GM19328 (cell line): ENCODE results near the gene ILK.

ENCODE experiments used
- ATAC-seq: cut with Tn5 transposase; IDR thresholded peaks from one replicate; pipeline ENCODE4 v1.9.1; 2021; ENCODE audit warnings: mild to moderate bottlenecking, moderate library complexity; ENCODE audit not compliant: unreplicated experiment

Gene ILK

DNA sequence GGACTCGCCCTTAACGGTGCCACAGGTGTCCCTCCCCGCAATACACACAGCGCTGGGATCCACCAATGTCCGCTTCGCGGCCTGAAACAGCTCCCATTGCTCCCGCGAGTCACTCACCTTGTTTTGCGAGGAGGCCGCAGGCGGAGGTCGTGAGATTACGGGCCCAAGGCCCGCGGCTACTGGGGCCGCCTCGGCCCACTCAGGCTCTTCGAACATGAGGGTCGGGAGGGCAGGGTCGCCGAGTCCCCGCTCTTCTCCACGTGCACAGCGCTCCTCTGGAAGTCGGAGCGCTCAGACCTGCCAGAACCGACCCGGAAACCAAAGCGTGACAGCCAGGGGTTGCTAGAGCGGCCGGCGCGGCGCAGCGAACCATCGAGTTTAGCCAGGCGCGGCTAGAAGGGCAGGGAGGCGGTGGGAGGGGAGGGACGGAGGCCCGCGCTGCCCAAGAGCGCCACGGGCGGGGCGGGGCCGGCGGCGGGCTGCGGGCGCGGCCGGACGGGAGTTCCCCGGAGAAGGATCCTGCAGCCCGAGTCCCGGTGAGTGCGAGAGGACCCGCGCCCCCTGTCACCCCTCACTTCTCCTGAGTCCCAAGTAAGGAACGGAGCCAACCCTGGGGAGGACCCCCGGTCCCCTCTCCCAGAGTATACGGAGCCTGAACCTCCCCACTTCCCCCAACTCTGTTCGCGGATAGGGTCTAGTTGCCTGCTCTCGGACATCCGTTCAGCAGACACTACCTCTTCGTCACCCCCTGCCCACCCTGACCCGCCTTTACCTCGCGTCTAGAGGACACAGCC is at the start of gene ILK, which contains the start of gene RRP8:
TSS of gene ILK (plus strand) at position 488 of the 794 bp plus-strand sequence. CDS start 498 bp downstream, outside the sequence.
TSS of gene RRP8 (minus strand) at position 330 of the 794 bp plus-strand sequence. CDS start at position 216, 114 bp downstream.
- ATAC-seq, result peak; percentile 73

DNA sequence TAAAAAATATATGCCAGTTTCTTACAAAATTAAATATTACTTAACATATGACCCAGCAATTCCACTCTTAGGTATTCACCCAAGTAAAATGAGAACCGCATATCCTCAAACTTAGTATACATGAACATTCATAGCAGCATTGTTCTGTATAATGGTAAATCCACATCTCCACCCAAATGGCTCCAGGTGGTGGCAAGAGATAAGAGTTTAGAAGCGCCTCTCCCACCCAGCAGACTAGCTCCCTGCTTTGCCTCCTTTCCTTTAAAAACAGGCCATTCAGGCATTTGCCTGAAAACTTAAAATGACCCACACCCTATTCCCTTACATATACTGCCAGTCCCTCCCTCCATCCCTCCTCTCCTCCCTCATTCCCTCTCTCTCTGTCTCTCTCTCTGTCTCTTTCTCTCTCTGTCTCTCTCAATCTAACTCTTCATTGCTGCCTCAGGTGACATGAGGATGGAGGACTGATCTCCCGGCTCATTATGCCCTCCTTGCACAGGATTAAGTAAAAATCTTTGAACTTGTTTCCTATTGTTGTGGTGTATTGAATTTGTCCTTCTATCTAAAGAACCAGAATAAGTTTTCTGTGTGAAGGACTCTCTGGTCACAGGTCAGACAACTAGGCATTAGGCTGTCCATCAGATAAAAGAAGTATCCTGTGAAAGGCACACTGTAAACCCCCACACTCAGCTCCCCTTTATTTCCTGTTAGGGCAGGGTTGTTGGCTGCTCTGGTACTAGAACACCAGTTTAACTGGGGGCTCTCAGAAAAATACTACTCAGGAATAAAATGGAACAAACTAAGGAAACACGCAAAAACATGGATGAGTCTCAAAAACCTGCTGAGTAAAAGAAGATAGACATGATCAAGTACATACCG is 48.5 kb upstream of the ILK start:
- no peak for ATAC-seq

DNA sequence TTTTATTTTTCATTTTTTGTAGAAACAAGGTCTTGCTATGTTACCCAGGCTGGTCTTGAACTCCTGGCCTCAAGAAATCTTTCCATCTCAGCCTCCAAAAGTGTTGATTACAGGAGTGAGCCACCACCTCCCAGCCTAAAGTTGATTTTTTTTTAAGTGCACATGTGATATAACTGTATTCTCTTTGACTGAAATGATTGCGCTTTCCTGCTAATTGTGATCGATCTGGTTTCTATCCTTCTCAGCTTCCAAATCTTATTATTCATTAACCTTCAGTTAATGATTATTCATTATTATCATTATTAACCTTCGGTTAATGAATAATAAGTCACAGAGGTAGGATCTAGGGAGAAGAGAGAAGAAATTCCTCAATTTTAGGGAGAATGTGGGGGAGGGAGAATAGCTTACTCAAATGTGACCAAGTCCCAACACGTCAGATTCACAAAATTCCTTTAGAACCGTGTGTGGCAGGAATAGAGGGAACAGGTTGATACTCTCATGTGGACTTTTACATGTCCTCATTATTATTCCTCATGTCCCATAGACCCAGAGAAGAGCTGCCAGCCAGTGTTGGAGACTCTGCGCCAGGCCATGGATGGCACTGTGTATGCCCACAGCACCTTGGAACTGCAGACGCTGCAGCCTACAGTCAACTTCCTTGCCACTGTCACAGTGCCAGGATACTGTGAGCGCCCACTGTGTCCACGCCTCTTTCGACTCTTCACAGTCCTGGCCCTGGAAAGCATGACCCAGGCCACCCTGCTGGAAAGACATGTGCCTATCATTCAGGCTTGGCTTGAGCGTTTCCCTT is 47.2 kb upstream of the ILK start:
- ATAC-seq, result no peak

DNA sequence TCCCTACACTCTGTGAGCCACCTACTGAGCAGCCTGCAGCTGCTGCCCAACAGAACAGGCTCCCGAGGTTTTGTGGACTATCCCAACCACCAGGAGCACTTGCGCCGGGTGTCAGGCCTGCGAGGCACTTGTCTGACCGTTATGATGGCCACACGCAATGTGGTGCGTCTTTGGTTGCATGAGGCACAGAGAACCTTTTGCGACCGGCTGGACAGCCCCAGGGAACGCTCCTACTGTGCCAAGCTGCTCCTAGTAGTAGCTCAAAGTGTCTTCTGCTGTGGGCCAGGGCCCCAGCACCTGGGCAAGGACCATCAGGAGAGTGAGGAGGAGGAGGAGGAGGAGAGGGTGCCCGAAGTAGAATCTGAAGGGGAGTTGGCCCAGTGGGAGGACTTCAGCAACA is 46.5 kb upstream of the ILK start:
- ATAC-seq, result no peak

DNA sequence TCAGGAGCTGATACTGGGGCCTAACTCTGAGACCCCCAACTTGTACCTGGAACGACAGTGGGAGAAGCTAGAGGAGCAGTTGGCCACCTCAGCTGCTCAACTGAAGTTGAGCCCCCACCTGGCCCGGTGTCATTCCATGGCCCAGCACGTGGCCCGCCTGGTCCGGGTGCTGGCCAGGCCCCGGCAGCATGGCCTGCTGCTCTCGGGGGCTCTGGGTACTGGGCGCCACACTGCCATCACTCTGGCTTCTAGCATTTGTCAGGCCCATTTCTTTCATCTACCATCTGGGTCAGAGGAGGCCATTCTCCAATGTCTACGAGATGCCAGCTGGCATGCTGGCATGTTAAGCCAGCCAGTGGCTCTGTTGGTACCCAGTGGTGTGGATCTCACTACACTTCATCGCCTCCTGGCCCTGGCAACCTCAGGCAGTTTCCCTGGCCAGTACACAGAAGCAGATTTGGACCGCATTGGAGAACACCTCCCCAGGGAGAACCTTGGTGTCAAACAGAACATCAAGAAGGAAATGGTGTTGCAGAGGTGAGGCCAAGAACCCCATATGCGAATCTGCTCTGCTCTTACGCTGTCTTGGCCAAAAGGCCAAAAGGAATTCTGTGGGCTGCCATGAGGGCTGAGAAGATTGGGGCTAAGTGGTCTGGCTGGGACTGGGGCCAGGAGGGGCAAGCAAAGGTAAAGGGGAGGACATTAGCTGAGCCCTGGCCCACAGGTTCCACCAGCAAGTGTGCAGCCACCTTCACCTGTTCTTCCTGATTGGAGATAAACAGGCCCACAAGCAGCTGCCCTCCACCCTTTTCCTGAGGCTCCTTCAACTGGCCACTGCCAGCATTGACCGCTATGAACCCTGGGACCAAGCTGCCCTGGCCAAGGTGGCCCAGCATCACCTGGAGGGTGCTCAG is 45.6 kb upstream of the ILK start:
- ATAC-seq, result no peak

DNA sequence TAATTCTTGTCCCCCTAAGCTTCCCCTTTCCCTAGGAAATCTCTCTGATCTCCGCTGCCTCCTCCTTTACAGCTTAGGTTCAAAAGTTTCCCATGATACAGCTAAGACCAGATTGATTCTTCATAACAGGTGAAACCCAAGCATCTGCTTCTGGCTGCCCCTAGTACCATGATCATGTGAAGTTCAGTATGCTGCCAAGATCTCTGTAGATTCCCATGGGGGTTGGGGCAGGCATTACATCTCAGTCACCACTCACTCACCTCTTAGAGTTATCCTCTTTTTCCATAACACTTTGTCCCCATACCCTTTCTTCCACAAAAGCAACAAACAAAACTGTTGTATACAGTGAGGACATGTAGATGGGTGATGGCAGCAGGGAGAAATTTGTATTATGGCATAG is 44.2 kb upstream of the ILK start:
- ATAC-seq, result no peak

DNA sequence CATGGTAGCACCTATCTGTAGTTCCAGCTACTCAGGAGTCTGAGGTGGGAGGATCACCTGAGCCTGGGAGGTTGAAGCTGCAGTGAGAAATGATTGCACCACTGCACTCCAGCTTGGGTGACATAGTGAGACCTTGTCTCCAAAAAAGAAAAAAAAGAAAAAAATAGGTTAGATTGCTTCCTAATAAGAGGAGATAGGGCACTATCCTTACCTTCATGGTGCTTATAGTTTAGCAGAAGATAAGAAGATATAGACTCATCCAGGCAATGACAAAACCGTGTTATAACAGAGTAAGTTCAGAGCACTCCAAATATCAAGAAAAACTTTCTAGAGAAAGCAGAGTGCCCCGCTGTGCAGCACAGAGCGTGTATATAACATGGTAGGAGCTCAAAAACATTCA is 42.3 kb upstream of the ILK start:
- ATAC-seq, result no peak

DNA sequence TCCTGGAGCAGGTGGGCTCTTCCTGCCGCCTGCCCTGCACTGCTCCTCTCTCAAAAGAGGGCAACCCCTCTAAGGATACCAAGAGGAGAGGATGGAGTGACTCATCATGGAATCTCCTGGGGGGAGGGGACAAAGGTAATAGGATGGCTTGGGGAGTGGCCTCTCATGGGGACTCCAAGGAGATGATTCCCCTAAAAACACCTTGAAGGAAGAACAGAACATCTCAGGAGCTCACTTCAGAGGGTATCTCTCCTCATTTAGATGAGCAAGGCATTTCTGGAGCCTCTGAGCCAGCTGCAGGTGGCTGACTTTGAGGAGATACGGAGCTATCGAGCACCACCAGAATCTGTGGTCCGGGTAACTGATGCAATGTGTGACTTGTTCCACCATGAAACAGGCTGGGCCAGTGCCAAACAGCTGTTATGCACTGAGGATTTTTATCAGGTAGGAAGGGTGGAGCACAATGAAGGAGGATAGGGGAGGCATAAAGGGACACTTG is 40.4 kb upstream of the ILK start:
- no peak for ATAC-seq

DNA sequence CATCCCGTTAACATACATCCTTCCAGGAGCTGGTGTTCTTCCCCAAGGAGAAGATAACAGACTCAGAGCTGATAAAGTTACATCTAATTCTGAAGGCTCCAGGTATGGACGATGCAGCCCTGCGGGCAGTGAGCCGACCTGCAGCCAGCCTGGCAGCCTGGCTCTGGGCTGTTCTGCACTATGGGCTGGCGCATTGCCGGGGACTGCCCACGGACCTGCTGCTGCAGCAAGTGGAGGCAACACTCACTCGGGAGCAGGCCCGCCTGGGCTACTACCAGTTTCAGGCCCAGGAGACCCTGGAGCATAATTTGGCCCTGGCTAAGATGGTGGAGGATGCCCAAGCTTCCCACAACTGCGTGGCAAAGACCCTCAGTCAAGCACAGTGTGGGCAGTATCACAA is 39.9 kb upstream of the ILK start:
- ATAC-seq, result no peak

DNA sequence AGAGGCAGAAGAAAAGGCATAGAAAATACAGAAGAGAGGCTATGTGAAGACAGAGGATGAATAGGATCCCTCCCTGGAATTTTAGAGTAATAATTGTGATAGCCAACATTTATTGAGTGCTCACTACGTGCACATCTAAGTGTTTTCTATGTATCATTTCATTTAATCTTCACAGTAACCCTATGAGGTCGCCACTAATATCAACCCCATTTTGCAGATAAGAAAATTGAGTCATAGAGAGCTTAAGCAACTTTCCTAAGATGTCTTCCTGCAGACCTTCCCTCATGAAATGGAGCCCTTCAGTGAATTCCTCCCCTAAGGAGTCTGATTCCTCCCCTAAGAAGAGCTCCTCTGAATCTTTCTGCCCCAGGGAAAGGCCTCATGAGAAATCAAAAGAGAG is 38.2 kb upstream of the ILK start:
- no peak for ATAC-seq

DNA sequence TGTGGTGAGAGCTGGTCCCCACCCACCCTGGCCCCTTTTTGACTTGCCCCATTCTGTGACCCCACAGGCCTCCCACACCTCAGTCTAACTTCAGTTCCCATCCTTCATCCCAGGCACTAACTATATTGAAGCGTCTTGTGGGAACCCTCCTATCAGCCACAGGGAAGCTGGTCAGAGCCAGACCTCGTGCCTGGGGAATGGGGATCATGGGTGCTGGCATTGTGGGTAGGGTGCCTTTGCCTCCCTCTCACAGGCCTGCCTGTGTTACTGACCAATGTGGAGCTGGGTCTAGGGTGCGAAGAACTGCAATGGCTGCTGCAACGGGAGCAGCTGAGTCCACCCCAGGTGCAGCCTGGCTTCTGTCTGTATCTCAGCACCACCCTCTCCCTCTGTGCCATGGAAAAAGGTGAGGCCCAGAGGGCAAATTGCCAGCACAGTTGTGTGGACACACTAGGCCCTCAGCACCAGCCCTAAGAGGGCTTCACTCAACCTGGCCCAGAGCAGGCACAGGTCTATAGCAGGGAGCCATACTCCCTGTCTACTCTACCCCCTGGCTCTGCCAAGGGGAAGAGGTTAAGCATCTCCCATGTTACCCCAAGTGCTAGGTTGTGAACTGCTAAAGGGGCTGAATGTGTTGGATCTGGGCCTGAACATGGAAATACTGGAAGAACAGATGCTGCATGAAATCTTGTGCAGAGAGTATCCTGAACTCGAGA is 37.4 kb upstream of the ILK start:
- no peak for ATAC-seq

DNA sequence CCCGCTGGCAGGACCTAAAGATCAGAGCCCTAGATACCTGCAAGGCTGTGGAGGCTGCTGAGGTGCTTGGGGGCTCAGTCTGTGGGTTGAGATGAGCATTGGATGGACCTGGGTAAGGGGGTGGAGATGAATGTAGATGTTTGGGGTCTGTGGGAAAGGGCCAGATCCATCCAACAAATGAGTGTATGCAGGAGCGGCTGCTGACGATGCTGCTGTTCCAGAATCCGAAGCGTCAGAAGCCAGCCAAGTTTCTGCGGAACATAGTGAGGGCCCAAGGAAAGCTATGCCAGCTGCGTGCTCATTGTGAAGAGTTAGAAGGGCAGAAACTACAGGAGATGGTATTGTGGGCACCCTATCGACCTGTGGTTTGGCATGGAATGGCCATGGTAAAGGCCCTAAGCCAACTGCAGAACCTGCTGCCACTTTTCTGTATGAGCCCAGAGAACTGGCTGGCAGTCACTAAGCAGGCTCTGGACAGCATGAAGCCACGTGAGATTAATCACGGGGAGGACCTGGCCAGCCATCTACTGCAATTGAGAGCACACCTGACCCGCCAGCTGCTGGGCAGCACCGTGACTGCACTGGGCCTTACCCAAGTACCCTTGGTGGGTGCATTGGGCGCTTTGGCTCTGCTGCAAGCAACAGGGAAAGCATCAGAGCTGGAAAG is 36.7 kb upstream of the ILK start:
- ATAC-seq, result no peak

DNA sequence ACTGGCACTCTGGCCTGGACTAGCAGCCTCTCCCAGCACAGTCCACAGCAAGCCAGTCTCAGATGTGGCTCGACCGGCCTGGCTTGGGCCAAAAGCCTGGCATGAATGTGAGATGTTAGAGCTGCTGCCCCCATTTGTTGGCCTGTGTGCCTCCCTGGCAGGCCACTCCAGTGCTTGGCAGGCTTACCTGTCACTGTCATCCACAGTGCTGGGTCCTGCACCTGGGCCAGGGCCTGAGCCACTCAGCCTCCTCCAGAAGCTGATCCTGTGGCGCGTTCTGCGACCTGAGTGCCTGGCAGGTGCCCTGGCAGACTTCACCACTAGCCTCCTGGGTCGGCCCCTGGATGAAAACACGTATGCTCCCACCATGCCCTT is 36.2 kb upstream of the ILK start:
- no peak for ATAC-seq

DNA sequence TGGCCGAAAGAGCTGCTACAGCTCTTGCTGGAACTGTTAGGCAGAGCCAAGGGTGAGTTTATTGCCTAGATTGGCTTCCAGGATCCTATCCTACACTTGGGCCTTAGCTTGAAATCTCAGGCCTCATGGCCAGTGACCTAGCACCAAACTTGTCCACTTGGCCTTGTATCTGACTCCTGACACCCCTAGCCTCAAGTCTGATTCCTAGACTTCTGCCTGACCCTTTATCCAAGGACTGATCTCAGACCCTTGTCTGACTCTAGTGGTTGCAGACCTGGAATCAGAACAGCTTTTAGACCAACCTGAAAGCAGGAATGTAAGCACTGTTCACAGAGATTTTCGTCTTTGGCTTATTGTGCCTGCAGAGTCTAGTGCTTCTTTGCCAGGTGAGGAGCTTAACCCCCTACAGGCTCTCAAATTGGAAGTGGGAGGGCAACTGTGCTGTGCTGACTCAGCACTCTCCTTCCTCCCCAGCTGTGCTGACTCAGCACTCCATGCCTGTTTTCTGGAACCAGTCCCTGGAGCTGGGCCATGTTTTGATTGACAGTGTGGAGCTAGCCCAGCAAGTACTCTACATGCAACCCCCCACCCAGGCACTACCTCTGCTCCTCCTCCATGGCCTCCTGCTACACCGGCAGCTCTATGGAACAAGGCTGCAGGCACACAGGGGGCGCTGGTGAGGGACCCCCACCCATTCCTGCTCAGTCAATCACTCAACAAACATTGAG is 35.2 kb upstream of the ILK start:
- ATAC-seq, result no peak

DNA sequence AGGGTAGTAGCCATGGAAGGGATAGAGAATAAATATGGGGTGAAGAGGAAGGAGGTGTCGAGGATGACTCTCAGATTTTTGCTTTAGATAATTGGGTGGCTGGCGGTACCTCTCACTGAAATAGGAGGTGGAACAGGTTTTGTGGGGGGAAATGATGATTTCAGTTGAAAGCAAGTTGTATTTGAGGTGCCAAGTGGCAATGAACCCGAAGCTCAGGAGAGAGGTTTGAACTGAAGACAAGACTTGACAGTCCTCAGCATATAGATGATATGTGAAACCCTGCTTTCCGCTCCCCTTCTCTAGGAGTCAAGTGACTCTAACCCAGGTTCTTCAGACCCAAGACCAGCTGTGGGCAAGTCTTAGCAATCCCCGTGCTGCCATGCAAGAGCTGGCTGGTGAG is 33.9 kb upstream of the ILK start:
- ATAC-seq, result no peak

DNA sequence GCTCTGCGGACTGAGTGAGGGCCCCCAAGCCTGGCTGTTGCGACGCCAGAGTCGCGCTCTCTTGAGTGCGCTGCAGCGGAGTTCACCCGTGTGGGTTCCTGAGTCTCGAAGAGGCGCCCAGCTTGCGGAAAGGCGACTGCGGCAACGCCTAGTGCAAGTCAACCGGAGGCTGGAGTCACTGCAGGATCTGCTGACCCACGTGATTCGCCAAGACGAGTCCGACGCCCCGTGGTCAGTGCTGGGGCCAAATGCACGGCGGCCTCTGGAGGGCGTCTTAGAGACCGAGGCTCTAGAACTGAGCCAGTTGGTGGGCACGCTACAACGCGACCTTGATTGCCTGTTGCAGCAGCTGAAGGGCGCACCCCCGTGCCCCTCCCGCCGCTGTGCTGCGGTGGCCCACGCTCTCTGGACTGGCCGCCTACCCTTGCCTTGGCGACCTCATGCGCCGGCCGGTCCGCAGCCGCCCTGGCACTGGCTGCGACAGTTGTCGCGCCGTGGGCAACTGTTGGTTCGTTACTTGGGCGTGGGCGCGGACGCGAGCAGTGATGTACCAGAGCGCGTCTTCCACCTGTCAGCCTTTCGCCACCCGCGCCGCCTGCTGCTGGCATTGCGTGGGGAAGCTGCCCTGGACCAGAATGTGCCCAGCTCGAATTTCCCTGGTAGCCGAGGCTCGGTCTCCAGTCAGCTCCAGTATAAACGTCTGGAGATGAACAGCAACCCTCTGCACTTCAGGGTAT is 32.7 kb upstream of the ILK start:
- no peak for ATAC-seq

DNA sequence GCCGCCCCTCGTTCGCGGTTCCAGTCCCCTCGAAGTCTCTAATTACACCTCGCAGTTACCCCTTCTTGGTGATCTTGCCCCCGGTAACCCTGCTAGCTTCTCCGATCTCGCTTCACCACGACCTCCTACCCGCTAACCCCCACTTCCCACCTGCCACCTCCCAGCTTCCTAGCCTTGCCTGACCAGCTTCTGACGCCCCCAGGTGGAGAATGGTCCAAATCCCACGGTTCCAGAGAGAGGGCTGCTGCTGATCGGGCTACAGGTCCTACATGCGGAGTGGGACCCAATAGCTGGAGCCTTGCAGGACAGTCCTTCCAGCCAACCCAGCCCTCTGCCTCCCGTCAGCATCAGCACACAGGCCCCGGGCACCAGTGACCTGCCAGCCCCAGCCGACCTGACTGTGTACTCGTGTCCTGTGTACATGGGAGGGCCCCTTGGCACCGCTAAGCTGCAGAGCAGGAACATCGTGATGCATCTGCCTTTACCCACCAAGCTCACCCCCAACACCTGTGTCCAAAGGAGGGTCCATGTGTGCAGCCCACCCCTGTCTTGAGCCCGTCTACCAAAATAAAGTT is 32.1 kb upstream of the ILK start:
- no peak for ATAC-seq
